ENCODE measurements around the gene AXDND1. TPM values are rescaled to one million over a fixed set of nuclear protein-coding genes. Genes with fewer than 3 reads are reported as not detected.
"Not testable (repeated sequence)": the region's sequence is repeated elsewhere in the genome, so short reads cannot be mapped to it uniquely, and the experiment has no call there.

Gene AXDND1
- total RNA-seq, 2 experiments from 2014 or later = 0.48 to 0.51 TPM

DNA sequence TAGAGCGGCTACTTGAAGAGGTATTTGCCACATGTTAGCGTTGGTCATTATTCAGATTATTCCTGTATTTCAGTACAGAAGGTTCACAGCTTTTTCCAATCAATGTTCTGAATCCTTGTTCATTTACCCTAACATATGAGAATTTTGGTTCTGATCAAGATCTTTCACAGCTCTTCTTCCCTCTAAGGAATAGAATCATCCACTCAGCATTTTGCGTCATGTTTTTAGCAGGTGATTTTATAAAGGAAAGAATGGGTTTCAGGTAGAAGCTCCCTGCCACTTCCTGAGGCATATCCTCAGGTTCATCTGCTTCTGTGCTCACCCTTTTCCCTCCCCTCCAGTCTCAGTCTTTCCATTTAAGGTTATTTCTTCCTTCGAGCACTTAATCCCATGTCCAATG lies 143.6 kb downstream of the AXDND1 start:
- Mint-ChIP-seq H3K36me3 (no peaks in the 10 kb centered on the region), H3K27me3 (no peaks in the 10 kb centered on the region), H3K9me3 (no peaks in the 10 kb centered on the region), H3K4me3 (no peak overlapping the region), H3K27ac (no peak overlapping the region), H3K4me1 (ENCODE audit: low read depth) (no peaks in the 10 kb centered on the region)
- DNase-seq = no peak
- intact Hi-C loops (cut with micrococcal nuclease) = no loop called here
- ChIA-PET POLR2A (no interaction called here), CTCF (no interaction called here)

DNA sequence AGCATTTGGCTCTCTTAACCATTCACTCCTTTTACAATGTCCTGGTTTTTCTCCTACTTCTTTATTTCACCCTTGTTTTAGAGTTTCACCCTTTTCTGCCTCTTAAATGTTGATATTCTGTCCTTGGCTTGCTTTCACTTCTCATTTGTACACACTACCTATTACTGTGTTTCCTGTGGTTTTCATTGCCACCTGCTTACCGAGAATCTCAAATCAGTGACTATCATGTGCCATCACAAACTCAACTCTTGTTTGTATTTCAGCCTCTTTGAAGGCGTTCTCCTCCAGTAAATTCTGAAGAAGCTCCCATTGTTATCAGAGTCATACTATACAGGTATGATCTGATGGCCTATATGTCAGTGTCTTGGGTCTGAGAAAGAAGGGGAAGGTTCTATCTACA lies 144.3 kb downstream of the AXDND1 start:
- Mint-ChIP-seq H3K36me3 (no peaks in the 10 kb centered on the region), H3K4me1 (ENCODE audit: low read depth) (no peaks in the 10 kb centered on the region), H3K4me3 (no peak overlapping the region), H3K9me3 (no peaks in the 10 kb centered on the region), H3K27ac (no peak overlapping the region), H3K27me3 (no peaks in the 10 kb centered on the region)
- intact Hi-C loops (cut with micrococcal nuclease) = no loop called here
- DNase-seq = no peak
- POLR2A ChIA-PET = no interaction called here
- CTCF ChIA-PET = no interaction called here

DNA sequence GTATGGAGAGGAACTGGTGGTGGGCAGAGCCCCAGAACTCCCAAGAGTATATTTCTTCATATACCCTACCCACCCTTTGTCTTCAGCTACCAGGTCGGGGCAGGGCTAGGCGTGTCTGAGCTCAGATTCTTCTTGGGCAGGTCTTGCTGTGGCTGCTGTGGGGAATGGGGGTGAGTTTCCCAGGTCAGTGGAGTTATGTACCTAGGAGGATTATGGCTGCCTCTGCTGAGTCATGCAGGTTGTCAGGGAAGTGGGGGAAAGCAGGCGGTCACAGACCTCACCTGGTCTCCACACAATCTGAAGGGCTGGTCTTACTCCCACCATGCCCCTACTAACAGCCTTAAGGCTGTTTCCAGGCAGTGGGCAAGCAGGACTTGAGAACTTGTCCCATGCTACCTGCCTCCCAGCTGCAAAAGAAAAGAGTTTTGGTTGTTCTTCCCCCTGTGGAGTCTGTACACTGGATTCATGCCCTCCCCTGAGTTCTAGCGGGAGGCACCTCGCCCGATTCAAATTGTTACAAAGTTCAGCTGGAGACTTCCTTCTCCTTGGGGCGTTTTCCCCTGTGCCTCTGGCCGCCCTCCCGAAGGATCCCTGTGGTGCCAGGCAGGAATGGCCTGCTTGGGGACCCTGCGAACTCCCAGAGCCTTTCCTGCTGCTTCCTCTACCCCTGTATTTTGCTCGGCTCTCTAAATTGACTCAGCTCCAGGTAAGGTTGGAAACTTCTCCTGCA lies 151.4 kb downstream of the AXDND1 start:
- CTCF ChIA-PET = no interaction called here
- Mint-ChIP-seq H3K4me3 (no peak overlapping the region), H3K36me3 (no peaks in the 10 kb centered on the region), H3K4me1 (ENCODE audit: low read depth) (no peaks in the 10 kb centered on the region), H3K27me3 (peaks cover 2% of the 10 kb centered on the region), H3K9me3 (no peaks in the 10 kb centered on the region), H3K27ac (no peak overlapping the region)
- intact Hi-C loops (cut with micrococcal nuclease) = no loop called here
- POLR2A ChIA-PET = no interaction called here
- DNase-seq = no peak

DNA sequence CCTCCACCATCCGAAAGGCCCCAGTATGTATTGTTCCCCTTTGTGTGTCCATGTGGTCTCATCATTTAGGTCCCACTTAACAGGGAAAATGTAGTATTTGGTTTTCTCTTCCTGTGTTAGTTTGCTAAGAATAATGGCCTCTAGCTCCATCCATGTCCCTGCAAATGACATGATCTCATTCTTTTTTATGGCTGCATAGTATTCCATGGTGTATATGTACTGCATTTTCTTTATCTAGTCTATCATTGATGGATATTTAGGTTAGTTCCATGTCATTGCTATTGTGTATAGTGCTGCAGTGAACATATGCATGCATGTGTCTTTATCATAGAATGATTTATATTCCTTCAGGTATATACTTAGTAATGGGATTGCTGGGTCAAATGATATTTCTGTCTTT lies 152.8 kb downstream of the AXDND1 start:
- intact Hi-C loops (cut with micrococcal nuclease); H3K4me1 Mint-ChIP-seq (ENCODE audit: low read depth); H3K27ac Mint-ChIP-seq; H3K4me3 Mint-ChIP-seq; CTCF ChIA-PET; DNase-seq; H3K27me3 Mint-ChIP-seq; POLR2A ChIA-PET; H3K9me3 Mint-ChIP-seq; H3K36me3 Mint-ChIP-seq: not testable (repeated sequence)

DNA sequence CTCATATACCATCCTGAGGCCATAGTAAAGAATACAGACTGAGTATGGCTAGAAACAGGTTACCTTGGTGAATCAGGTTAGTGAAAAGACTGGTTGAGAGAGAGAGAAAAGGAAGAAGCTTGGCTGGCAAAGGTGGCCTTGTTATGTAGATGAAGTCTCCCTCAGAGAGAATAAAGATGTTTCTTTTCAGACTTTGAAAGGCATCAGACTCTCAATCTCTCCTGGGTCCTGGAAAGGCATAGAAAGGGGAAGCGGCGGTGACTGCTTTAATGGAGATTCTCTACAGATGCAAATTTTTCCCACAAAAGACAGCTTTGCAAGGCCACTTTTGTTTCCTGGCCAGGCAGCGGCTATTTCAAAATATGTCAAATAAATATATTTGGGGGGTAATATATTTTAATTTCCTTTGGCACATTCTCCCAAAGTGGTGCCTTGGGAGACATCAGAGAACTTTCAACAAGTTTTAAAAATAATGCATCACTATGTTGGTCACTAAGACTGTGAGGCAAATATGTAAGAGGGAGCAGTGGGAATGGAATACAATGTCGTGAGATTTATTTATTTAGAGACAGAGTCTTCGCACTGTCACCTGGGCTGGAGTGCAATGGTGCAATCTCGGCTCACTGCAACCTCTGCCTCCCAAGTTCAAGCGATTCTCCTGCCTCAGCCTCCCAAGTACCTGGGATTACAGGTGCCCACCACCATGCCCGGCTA lies 163.9 kb downstream of the AXDND1 start:
- H3K4me1 Mint-ChIP-seq (ENCODE audit: low read depth) = no peaks in the 10 kb centered on the region
- ChIA-PET CTCF (no interaction called here), POLR2A (no interaction called here)
- no peak for DNase-seq
- H3K4me3 Mint-ChIP-seq = no peak overlapping the region
- no peaks in the 10 kb centered on the region for H3K36me3 Mint-ChIP-seq
- intact Hi-C loops (cut with micrococcal nuclease) = no loop called here
- H3K9me3 Mint-ChIP-seq = no peaks in the 10 kb centered on the region
- H3K27ac Mint-ChIP-seq = no peak overlapping the region
- H3K27me3 Mint-ChIP-seq = peaks cover 4% of the 10 kb centered on the region

GRCh38 chr1:179530352-179530751 lies 164.6 kb downstream of the AXDND1 start:
- intact Hi-C loops (cut with micrococcal nuclease) = no loop called here
- Mint-ChIP-seq H3K27ac (no peak overlapping the region), H3K36me3 (no peaks in the 10 kb centered on the region), H3K27me3 (no peaks in the 10 kb centered on the region), H3K9me3 (no peaks in the 10 kb centered on the region), H3K4me3 (no peak overlapping the region), H3K4me1 (ENCODE audit: low read depth) (no peaks in the 10 kb centered on the region)
- no peak for DNase-seq
- ChIA-PET POLR2A (no interaction called here), CTCF (no interaction called here)

DNA sequence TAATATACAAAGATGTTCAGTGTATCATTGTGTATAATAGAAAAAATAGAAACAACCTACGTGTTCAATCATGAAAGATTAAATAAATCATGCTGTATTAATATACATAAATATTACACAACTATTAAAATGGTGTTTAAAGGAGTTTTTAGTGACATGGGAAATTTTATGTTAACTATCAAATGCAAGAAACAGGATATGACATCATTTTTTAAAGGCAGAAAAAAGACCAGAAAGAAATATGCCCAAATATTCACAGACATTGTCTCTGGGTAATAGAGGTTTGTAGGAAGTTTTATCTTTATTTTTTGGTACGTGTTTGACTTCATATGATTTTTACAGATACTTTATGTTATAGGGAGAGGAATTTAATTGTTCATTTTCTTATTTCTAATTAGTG lies 176.0 kb downstream of the AXDND1 start:
- no peaks in the 10 kb centered on the region for H3K36me3 Mint-ChIP-seq
- no peak overlapping the region for H3K27ac Mint-ChIP-seq
- peaks cover 2% of the 10 kb centered on the region for H3K9me3 Mint-ChIP-seq
- H3K27me3 Mint-ChIP-seq = peaks cover 2% of the 10 kb centered on the region
- ChIA-PET CTCF (no interaction called here), POLR2A (no interaction called here)
- H3K4me3 Mint-ChIP-seq = no peak overlapping the region
- intact Hi-C loops (cut with micrococcal nuclease) = no loop called here
- DNase-seq = no peak
- no peaks in the 10 kb centered on the region for H3K4me1 Mint-ChIP-seq (ENCODE audit: low read depth)

GRCh38 chr1:179545321-179545720 lies 179.6 kb downstream of the AXDND1 start:
- no peak for DNase-seq
- intact Hi-C loops (cut with micrococcal nuclease) = no loop called here
- Mint-ChIP-seq H3K27me3 (peaks cover 2% of the 10 kb centered on the region), H3K36me3 (no peaks in the 10 kb centered on the region), H3K4me3 (no peak overlapping the region), H3K4me1 (ENCODE audit: low read depth) (no peaks in the 10 kb centered on the region), H3K27ac (no peak overlapping the region), H3K9me3 (no peaks in the 10 kb centered on the region)
- CTCF ChIA-PET = no interaction called here
- POLR2A ChIA-PET = no interaction called here

DNA sequence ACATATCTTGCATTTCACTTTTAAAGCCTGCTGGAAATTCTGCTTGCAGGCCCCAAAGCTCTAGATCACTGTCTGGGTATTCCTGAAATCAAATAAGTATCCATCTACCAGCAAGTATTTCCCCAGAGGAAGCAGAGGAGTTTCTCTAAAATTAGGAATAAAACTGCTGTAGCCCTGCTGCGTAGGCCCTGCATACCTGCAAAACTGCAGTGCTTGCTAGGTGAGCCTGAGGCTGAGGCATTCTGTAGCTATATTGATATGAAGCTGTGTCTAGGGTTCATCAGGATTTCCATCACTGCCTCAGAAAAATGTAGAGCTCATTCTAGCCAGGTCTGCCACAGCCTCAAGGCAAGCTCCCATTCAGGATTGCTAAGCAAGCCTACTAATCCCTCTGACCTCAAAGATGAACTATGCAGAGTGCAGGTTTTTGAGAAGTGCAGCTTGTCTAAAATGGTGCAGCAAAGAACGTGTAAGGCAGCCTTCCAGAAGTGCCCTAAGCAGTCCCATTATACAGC lies 181.3 kb downstream of the AXDND1 start:
- DNase-seq = no peak
- H3K27ac Mint-ChIP-seq = no peak overlapping the region
- no peak overlapping the region for H3K4me3 Mint-ChIP-seq
- no peaks in the 10 kb centered on the region for H3K9me3 Mint-ChIP-seq
- CTCF ChIA-PET = no interaction called here
- POLR2A ChIA-PET = no interaction called here
- no peaks in the 10 kb centered on the region for H3K36me3 Mint-ChIP-seq
- H3K27me3 Mint-ChIP-seq = peaks cover 2% of the 10 kb centered on the region
- intact Hi-C loops (cut with micrococcal nuclease) = no loop called here
- no peaks in the 10 kb centered on the region for H3K4me1 Mint-ChIP-seq (ENCODE audit: low read depth)

DNA sequence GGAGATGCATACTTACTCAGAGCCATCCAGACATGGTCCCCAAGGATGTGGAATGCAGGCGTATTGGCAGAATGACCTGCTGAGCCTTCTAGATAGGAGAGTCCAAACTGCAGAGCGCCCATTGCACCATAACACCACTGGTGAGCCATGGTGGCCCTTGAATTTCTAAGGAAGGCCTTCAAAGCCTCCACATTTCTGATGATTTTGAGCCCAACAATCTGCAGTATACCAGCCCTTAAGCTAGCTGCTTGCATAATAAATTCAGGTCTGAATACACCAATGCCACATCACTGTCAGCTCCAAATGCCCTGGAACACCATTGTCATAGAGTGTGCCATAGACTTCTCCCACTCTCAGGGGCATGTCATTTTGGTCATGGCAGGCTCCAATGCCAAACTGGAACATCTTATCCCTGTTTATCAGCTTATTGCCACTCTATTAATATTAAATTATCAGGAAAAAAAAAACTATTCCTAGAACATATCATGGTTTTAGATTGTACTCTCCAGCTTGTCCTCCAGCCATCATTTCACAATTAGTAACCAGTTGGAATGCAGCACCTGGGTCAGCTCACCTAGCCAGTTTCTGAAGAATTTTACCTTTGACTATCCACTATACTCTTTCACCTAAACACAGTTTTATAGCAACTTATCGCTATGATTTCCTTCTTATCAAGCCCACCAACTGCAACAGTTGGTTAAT lies 183.0 kb downstream of the AXDND1 start:
- Mint-ChIP-seq H3K9me3 (no peaks in the 10 kb centered on the region), H3K4me3 (no peak overlapping the region)

DNA sequence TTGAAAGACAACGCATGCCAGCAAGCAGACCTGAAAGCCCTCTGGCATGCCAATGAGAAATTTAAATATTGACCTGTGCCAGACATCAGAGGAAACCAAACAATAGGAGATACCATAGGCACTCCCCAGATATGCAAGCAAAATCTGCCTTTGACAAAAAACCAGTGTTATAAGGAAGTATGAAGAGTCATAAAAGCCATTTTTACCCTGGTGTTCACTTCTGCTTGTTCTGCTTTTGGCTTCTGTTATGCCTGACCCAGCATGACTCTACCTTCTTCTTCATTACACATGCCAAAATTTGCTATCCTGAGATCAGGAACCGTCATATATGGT lies 183.6 kb downstream of the AXDND1 start:
- Mint-ChIP-seq H3K9me3 (no peaks in the 10 kb centered on the region), H3K36me3 (no peaks in the 10 kb centered on the region), H3K27me3 (no peaks in the 10 kb centered on the region), H3K27ac (no peak overlapping the region), H3K4me3 (no peak overlapping the region), H3K4me1 (ENCODE audit: low read depth) (no peaks in the 10 kb centered on the region)
- POLR2A ChIA-PET = no interaction called here
- no peak for DNase-seq
- intact Hi-C loops (cut with micrococcal nuclease) = no loop called here
- CTCF ChIA-PET = no interaction called here

More for the DNA sequence above, 183.0 kb downstream of the AXDND1 start:
- no peaks in the 10 kb centered on the region for H3K4me1 Mint-ChIP-seq (ENCODE audit: low read depth)
- CTCF ChIA-PET = no interaction called here
- no peak for DNase-seq
- POLR2A ChIA-PET = no interaction called here
- no peaks in the 10 kb centered on the region for H3K36me3 Mint-ChIP-seq
- no peaks in the 10 kb centered on the region for H3K27me3 Mint-ChIP-seq
- intact Hi-C loops (cut with micrococcal nuclease) = no loop called here
- H3K27ac Mint-ChIP-seq = no peak overlapping the region

- H3K36me3 Mint-ChIP-seq = no peaks in the 10 kb centered on the region
- ChIA-PET POLR2A (no interaction called here), CTCF (no interaction called here)
- no peaks in the 10 kb centered on the region for H3K4me1 Mint-ChIP-seq (ENCODE audit: low read depth)
- H3K4me3 Mint-ChIP-seq = no peak overlapping the region
- no peak overlapping the region for H3K27ac Mint-ChIP-seq
- no peaks in the 10 kb centered on the region for H3K27me3 Mint-ChIP-seq
- intact Hi-C loops (cut with micrococcal nuclease) = no loop called here
- no peaks in the 10 kb centered on the region for H3K9me3 Mint-ChIP-seq
- DNase-seq = no peak
Observed at GRCh38 chr1:179550746-179551682, 185.2 kb downstream of the AXDND1 start.
